ENCODE measurements around the gene SLC13A1. TPM values are rescaled to one million over a fixed set of nuclear protein-coding genes. Genes with fewer than 3 reads are reported as not detected.

The SLC13A1 gene
- total RNA-seq, 3 donors from 2014 or later = 0.63 to 2.1 (median 1.6) TPM

DNA sequence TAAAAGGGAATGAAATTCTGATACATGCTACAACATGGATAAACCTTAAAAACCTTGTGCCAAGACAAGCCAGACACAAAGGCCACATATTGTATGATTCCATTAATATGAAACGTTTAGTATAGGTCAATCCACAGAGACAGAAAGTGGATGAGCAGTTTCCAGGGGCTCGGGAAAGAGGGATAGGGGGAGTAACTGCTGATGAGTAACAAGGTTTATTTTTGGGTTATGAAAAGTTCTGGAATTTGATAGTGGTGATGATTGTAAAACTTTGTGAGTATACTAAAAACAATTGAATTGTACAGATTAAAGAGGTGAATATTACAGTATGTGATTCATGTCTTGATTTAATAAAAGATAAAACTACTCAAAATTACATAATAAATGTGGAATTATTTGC is 19.1 kb upstream of the SLC13A1 start:
- no peak overlapping the region for H3K4me3 ChIP-seq
- H3K36me3 ChIP-seq (ENCODE audit: low read depth) = no peaks in the 10 kb centered on the region
- intact Hi-C loops (cut with DNase I, micrococcal nuclease) = no loop called here
- H3K4me1 ChIP-seq (ENCODE audit: low read depth) = no peaks in the 10 kb centered on the region
- H3K9me3 ChIP-seq = peaks cover 13% of the 10 kb centered on the region
- DNase-seq (no peak), ATAC-seq (no peak)
- TF ChIP-seq, protein P1, sequence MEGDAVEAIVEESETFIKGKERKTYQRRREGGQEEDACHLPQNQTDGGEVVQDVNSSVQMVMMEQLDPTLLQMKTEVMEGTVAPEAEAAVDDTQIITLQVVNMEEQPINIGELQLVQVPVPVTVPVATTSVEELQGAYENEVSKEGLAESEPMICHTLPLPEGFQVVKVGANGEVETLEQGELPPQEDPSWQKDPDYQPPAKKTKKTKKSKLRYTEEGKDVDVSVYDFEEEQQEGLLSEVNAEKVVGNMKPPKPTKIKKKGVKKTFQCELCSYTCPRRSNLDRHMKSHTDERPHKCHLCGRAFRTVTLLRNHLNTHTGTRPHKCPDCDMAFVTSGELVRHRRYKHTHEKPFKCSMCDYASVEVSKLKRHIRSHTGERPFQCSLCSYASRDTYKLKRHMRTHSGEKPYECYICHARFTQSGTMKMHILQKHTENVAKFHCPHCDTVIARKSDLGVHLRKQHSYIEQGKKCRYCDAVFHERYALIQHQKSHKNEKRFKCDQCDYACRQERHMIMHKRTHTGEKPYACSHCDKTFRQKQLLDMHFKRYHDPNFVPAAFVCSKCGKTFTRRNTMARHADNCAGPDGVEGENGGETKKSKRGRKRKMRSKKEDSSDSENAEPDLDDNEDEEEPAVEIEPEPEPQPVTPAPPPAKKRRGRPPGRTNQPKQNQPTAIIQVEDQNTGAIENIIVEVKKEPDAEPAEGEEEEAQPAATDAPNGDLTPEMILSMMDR (IDR thresholded peaks at IDR 0.05) = no peak

DNA sequence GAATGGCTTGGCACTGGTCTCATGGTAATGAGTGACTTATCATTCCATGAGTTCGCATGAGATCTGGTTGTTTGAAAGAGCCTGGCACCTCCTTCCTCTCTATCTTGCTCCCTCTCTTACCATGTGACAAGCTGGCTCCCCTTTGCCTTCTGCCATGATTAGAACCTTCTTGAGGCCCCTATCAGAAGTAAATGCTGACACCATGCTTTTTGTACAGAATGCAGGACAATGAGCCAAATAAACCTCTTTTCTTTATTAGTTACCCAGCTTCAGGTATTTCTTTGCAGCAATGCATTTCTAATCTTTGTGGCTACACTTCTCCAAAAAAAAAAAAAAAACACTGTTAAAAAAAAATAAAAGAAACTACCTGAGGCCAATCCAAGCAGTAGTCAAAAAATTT is 17.1 kb upstream of the SLC13A1 start:
- peaks cover 8% of the 10 kb centered on the region for H3K9me3 ChIP-seq
- DNase-seq (no peak), ATAC-seq (no peak)
- H3K36me3 ChIP-seq (ENCODE audit: low read depth) = no peaks in the 10 kb centered on the region
- H3K4me1 ChIP-seq (ENCODE audit: low read depth) = no peaks in the 10 kb centered on the region
- intact Hi-C loops (cut with DNase I, micrococcal nuclease) = no loop called here
- TF ChIP-seq, protein P1 (IDR thresholded peaks at IDR 0.05) = no peak
- H3K4me3 ChIP-seq = no peak overlapping the region

DNA sequence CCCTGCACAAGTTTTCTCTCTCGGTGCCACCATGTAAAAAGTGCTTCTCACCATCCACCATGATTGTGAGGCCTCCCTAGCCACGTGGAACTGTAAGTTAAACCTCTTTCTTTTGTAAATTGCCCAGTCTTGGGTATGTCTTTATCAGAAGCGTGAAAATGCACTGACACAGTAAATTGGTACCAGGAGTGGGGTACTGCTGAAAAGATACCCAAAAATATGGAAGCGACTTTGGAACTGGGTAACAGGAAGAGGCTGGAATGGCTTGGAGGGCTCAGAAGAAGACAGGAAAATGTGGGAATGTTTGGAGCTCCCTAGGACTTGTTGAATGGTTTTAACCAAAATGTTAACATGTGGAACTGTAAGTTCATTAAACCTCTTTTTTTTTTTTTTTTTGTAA is 15.6 kb upstream of the SLC13A1 start:
- H3K36me3 ChIP-seq (ENCODE audit: low read depth) = no peaks in the 10 kb centered on the region
- H3K4me1 ChIP-seq (ENCODE audit: low read depth) = peaks cover 3% of the 10 kb centered on the region
- ATAC-seq (no peak), DNase-seq (no peak)
- intact Hi-C loops (cut with DNase I, micrococcal nuclease) = no loop called here
- H3K9me3 ChIP-seq = peaks cover 8% of the 10 kb centered on the region
- TF ChIP-seq, protein P1 (IDR thresholded peaks at IDR 0.05) = no peak
- no peak overlapping the region for H3K4me3 ChIP-seq

DNA sequence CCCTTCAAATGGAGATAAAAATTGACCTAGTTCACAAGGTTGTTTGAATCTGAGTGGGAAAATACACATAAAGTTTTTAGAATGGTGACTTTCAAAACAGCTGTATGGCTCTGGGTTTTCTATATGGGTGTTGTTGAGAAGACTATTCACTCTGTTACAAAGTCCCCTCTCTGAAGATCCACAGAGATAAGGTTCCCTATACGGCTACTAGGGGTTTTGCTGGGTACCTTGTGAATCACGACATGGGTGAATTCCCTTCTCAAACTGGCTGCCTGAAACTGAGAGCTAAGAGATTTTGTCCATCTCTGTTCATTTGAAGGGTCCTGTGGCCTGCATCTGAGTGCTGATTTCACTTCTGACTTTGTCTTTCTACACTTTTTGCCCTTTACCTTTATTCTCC is 11.8 kb upstream of the SLC13A1 start:
- Histone ChIP-seq H3K4me1 (ENCODE audit: low read depth) (peaks cover 16% of the 10 kb centered on the region), H3K9me3 (peaks cover 8% of the 10 kb centered on the region), H3K36me3 (ENCODE audit: low read depth) (no peaks in the 10 kb centered on the region), H3K4me3 (no peak overlapping the region)
- intact Hi-C loops (cut with DNase I, micrococcal nuclease) = no loop called here
- TF ChIP-seq, protein P1 (IDR thresholded peaks at IDR 0.05) = no peak
- ATAC-seq (no peak), DNase-seq (no peak)

DNA sequence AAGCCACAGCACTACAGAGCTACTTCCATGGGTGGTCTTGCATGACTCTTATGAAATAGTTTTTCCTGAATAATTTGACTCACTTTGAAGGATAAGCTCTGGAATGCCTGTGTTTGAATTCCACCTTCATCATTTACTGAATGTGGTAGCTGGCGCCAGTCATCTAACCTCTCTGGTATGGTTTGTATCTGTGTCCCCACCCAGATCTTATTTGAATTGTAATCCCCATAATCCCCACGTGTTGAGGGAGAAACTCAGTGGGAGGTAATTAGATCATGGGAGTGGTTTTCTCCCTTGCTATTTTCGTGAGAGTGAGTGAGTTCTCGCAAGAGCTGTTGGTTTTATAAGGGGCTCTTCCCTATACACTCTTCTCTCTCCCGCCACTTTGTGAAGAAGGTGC is 11.2 kb upstream of the SLC13A1 start:
- intact Hi-C loops (cut with DNase I, micrococcal nuclease) = no loop called here
- DNase-seq (no peak), ATAC-seq (no peak)
- no peak overlapping the region for H3K4me3 ChIP-seq
- H3K9me3 ChIP-seq = peaks cover 8% of the 10 kb centered on the region
- peaks cover 16% of the 10 kb centered on the region for H3K4me1 ChIP-seq (ENCODE audit: low read depth)
- TF ChIP-seq, protein P1 (IDR thresholded peaks at IDR 0.05) = no peak
- no peaks in the 10 kb centered on the region for H3K36me3 ChIP-seq (ENCODE audit: low read depth)

DNA sequence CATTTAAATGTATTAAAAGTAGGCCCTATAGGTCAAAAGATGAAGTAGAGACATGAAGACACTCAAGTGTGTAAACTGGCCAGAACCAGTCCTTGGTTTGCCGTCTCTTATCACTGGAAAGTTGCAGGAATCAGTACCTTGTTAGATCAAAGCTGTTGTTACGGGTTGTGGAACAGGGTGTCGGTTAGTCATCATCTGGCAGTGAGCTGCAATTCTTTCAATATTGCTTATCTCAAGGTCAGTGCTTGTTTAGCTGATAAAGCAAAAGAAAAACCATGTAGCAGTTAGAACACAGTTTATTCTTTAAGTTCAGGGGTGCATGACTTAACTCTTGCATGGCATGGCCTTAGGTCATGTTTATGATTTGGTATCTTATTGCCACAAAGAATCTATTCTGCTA is 10.0 kb upstream of the SLC13A1 start:
- TF ChIP-seq, protein P1 (IDR thresholded peaks at IDR 0.05) = no peak
- Histone ChIP-seq H3K4me1 (ENCODE audit: low read depth) (peaks cover 16% of the 10 kb centered on the region), H3K9me3 (no peaks in the 10 kb centered on the region), H3K4me3 (no peak overlapping the region), H3K36me3 (ENCODE audit: low read depth) (no peaks in the 10 kb centered on the region)
- ATAC-seq (peak; percentile 97), DNase-seq (peak in 1 of 3 donors; percentile 46)
- intact Hi-C loops (cut with DNase I, micrococcal nuclease) = loop anchor here in 1 of 2 donors (10.0 kb wide), 1 partner anchor 155 kb away; no protein-coding TSS in a partner anchor
